OCI-LY3 (cell line): ENCODE results near the gene RXFP4.

Experiments
- EZH2phosphoT487 ChIP-seq: fragments of 200-600 bp; shearing (Covaris generic); IDR thresholded peaks from 2 replicates; pipeline ENCODE4 v1.6.1; 2018; ENCODE audit warnings: antibody characterized with exemption, mixed run types, low read depth
- TF ChIP-seq, protein P1 (sequence below): fragments of 200-600, 300-600 bp; sonication (generic); IDR thresholded peaks from 2 replicates; pipeline ENCODE4 v1.5.1; 2014; ENCODE audit warnings: antibody characterized with exemption, low read length, low read depth

DNA sequence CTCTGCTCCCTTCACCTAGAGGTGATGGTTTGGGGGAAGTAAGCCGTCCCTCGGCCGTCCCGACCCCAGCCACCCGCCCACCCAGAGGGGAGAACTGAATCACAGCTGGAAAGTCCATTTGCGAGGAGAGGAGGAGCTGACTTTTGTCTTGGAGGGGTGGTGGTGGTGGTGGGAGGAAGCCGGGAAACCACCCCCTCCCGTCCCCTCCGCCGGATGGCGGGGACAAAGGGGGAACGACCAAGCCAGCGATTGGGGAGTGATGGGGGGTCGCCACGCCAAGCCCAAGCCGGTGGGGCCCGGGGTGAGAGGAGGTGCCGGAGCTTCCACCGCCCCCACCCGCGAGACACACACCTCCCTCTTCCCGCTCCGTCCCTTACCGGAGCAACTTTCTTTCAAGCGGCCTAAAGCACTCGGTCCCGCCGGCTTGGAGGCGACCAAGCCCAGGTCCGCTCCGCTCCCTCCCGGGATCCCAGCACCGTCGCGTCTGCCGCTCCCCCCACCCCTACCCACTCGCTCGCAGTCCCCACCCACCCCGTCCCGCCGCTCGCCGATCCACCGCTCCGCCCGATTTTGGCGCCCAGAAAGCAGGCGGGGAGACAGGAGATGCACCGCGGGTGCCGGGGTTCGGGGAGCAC lies 36.4 kb downstream of the RXFP4 start:
- TF ChIP-seq, protein P1, sequence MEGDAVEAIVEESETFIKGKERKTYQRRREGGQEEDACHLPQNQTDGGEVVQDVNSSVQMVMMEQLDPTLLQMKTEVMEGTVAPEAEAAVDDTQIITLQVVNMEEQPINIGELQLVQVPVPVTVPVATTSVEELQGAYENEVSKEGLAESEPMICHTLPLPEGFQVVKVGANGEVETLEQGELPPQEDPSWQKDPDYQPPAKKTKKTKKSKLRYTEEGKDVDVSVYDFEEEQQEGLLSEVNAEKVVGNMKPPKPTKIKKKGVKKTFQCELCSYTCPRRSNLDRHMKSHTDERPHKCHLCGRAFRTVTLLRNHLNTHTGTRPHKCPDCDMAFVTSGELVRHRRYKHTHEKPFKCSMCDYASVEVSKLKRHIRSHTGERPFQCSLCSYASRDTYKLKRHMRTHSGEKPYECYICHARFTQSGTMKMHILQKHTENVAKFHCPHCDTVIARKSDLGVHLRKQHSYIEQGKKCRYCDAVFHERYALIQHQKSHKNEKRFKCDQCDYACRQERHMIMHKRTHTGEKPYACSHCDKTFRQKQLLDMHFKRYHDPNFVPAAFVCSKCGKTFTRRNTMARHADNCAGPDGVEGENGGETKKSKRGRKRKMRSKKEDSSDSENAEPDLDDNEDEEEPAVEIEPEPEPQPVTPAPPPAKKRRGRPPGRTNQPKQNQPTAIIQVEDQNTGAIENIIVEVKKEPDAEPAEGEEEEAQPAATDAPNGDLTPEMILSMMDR, result no peak
- TF ChIP-seq EZH2phosphoT487, result no peak
